Endothelial cell of coronary artery (primary cell): ENCODE measurements around the gene ATOSA. TPM values are rescaled to one million over a fixed set of nuclear protein-coding genes. Genes with fewer than 3 reads are reported as not detected.

ENCODE experiments used
- total RNA-seq: library from RNA; depleted of rRNA; stranded (reverse); fragments of >200 nt; gene quantifications from 2 replicates; pipeline ENCODE4 v1.2.3, GENCODE V29; 2014

Gene ATOSA
- 21.7 and 31.8 TPM in 2 replicates for total RNA-seq

GRCh38 chr15:52679232-52680040 lies at the start of gene ATOSA:
Gene ATOSA (minus strand): TSS chr15:52679388. CDS start chr15:52678021, 1,367 bp downstream.

Other genes with a start within 250 kb of the ATOSA start
- gene MYO5A, start 150.5 kb downstream of the ATOSA start, total RNA-seq: 66.7 and 78.4 TPM in 2 replicates
- gene ARPP19, start 110.4 kb downstream of the ATOSA start, total RNA-seq: 104 and 106 TPM in 2 replicates
- gene ONECUT1, start 110.9 kb upstream of the ATOSA start, total RNA-seq: not detected in 2 replicates